ENCODE results near the gene IQCK.
"Not testable (repeated sequence)": the region's sequence is repeated elsewhere in the genome, so short reads cannot be mapped to it uniquely, and the experiment has no call there.

IQCK gene

DNA sequence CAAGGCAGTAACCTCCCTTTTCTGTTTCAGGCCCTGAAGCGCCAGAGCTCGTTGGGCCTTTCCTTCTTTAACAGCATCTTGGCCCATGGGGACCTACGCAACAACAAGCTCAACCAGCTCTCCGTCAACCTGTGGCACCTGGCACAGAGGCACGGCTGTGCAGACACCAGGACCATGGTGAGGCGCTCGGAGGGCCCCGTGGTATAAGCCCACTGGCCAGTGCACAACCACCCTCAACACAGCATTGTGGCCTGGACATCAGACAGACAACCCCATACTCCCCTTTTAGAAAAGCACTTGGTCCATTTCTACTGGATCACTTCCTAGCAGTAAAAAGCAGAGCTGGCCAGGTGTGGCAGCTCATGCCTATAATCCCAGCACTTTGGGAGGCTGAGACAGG lies 18.6 kb upstream of the IQCK start:
- no peak for DNase-seq (ENCODE audit: low read depth in 2 of 2)

DNA sequence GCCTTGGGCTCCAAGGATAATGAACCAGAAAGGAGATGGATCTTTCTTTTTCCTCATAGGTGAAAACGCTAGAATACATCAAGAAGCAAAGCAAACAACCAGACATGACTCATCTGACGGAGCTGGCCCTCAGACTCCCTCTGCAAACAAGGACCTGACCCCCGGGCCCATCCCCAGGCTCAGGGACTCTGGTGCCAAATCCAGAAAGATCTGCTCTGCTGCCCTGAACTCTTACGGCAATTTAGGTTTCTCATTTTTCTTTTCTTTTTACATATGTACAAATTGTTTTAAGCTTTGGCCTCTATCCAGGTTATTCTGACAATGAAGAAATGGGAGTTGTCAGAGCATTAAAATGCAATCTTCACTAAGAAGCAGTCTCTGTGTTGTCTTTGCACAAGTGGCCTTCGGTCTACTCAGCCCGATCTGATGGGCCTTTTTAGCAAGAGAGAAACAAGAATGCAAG lies 17.7 kb upstream of the IQCK start:
- no peak for DNase-seq (ENCODE audit: low read depth in 2 of 2)

DNA sequence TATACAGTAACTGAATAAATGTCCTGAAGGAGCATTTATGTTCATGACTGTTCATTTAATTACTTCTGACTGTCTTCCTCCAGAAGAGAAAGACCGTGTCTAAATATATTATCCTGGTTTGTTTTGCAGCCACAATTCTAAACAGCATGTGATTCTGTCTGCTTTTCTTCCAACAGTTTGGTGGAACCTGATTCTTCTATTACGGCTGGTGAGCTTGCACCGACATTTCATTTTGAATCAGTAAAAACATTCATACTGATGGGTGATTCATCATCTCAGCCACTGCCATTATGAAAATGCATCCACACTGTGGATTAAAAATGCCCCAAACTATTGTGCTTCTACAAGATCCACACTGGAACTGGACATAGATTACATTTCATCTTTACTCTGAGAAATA lies 17.0 kb upstream of the IQCK start:
- DNase-seq (ENCODE audit: low read depth in 2 of 2): no peak

DNA sequence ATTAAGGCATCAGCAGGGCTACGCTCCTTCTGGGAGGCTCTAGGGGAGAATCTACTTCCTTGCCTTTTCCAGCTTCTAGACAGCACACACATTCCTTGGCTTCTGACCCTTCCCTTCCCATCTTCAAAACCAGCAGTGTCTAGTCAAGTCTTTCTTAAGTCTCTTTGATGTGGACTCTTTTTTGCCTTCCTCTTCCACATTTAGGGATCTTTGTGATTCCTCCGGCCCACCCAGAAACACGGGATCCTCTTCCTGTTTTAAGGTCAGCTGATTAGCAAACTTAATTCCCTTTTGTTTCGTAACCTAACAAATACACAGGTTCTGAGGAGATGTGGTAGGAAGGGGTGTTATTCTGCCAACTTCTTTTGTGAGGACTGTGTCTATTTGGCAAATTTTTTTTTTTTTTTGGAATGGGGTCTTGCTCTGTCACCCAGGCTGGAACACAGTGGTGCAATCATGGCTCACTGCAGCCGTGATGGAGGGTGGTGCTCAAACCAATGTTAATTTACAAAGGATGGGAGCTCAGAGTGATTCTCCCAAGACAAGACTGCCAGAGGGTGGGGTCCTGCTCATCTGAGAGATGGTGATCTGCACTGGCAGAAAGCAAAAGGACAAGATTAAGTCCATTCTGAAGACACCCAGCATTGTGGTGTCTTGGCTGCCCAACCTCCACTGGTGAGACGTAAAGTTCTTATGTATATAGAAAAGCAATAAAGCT lies 14.7 kb upstream of the IQCK start:
- DNase-seq (ENCODE audit: low read depth in 2 of 2): no peak

DNA sequence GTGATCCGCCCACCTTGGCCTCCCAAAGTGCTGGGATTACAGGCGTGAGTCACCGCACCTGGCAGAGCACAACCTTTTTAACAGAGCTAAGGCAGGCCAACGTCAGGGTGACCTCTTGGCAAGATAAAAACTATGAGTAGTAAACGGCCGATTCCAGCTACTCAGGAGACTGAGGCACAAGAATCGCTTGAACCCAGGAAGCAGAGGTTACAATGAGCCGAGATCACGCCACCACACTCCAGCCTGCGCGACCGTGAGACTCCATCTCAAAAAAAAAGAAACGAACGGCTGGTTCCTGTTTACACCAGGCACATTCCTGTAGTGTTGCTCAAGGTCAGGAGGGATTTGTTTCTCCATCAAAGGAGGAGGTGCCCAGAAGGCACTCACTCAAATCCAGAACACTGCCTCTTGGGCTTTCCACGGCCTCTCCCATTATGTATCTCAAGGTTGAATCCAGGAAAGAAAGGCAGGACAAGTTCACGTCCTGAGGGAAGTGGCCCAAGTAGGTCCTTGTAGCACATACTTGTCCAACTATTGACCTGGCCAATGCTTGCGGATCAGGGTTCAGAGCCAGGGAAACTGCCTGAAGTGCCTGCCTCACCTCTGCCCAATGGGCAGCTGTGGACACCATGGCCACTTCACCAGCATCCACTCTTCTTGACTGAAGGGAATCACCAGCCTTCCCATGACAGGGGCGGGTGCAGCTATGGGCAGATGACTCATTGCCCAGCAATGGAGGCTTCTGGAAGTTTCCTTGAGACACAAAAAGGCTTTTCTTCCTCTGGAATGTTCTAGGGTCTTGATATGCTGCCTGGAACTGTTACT lies 13.5 kb upstream of the IQCK start:
- DNase-seq (ENCODE audit: low read depth in 2 of 2): no peak

DNA sequence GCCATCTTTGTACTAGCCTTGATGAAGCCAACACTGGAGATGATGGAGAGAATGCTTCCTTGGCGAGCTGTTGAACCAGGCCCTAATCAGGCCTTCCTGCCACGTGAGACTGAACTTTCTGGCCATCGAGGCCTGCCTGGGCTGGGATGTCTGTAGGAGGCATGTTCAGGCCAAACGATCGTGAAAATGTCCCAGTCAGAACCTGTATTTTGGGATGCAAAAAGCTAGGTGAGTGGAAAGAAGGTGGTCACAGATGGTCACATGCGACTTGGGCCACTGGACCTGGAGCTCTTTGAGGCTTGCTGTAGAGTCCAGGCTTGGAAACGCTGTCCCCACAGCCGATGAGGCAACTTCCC lies 12.9 kb upstream of the IQCK start:
- no peak for DNase-seq (ENCODE audit: low read depth in 2 of 2)

DNA sequence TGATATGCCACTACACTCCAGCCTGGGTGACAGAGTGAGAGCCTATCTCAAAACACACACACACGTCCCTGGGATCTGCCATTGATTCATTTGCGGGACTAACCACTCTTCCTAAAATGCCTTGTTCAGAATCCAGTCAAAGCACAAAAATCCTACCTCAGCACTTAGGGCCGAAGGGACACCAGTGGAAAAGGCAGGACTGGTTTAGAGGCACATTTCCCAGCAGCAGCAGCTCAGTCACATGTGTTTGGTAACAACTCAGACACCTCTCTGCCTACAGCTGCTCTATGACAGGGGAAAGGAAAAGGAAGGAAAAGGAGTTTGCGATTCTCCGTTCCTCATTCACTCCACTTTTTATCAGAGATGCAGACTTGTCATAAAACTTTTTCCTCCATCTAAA lies 12.2 kb upstream of the IQCK start:
- no peak for DNase-seq (ENCODE audit: low read depth in 2 of 2)

DNA sequence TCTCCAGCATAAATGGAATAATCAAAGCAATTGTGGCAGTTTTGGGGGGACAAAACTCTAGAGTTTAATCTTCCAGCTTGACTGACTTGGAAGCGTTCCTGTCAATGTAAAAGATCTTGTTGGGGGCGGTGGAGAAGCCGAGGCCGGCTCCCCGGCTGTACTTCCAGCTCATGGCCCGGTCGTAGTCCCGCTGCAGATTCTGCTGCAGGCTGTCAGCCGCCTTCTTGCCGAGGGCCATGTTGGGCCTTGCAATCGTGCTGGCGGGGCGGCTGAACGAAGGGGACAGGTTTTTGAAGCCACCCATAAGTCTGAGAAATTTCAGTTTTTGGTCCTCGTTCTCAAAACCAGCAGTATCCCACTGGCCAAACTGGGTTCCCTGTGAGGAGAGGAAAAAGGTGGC lies 11.2 kb upstream of the IQCK start:
- no peak for DNase-seq (ENCODE audit: low read depth in 2 of 2)

DNA sequence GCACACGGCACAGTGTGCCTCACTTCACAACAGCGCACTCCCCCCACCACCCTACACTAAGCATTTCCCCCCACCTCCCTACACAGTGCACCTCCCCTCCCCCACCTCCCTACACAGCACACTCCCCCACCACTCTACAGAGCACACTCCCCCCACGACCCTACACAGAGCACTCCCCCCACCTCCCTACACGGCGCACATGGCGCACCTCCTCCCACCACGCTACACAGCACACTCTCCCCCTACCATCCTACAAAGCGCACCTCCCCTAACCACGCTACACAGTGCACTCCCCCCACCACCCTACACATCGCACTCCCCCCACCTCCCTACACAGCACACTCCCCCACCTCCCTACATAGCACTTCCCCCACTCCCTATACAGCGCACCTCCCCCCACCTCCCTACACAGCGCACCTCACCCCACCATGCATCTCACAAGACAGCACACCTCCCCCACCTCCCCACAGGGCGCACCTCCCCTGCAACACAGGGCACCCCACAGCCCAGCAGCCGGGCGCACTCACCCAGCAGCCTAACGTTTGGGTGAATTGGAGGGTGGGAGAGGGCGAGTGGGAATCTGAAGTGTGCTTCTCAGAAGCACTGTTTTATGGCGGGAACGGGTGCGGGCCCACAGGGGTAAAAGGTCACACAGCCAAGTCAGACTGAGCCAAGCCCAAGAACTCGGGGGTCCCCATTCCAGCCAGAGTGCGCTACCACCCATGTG lies 10.3 kb upstream of the IQCK start:
- no peak for DNase-seq (ENCODE audit: low read depth in 2 of 2)

DNA sequence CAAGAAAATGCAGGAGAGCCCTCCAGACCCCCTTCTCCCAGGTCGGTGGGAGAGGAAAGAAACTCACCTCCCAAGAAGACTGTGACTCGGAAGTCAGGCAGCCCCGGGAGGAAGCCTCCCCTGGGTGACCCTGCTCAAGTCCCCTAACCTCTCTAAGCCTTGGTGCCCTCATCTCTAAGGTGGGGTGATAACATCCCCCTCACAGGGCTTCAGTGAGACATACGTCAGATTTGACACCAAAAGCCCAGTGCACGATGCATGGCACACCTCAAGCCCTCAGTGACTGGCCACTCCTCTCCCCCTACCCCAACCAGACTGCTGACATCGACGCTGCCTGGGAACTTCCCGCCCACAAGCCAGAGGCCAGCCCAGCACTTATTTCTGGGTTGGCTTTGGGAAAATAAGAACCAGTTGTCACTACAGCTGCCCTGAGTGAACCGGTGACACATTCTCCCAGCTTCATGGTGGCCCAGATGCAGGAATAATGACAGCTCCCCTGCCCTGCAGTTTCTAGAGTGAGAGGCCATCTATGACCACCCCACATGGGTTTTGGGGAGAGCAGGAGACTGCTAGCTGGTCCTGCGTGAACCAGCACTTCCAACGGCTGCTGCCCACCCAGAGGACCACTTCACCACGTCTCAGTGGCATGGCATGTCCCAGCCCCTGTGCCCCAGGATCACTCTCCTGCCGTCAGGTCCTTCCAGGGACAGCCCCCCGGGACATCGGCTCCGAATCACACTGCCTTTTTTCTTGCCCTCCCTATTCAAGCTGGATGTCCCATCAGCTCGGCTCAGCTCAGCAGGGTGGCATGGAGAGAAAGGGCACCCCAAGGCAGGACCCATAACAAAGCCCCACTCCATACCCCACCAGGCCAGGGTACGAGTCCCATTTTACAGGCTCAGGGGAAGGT lies 9.5 kb upstream of the IQCK start:
- DNase-seq (ENCODE audit: low read depth in 2 of 2): no peak

DNA sequence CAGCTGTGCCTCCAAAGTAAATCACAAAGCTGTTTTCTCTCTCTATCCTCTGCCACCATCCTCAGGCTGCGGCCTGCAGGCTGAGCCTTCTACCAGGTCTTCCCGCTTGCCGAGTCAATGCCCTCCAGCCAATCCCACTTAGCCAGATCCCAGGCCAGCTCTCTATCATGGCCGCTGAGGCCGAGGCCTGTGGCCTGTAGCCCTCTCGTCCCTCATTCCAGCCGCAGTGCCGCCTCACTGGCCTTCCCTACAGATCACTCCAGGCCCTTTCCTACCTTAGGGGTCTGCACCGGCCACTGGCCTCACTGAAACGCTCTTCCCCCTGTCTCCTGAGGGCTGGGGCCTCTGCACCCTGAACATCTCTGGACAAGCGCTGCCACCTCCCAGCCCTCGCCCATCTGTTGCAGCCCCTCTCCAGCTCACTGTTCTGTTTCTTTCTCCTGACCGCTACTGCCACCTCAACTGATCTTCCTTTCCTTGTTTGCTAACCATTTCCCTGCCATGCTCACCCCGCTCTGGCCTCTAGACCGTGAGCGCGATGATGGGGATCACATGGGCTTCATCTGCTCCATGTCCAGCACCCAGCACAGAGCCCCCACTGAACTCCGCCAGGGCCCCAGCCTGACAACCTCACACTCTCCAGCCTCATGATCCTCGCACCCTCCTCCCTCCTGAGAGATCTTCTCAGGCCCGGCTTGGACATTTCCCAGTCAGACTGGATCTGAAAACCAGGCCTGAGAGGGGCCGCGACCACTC lies 8.5 kb upstream of the IQCK start:
- no peak for DNase-seq (ENCODE audit: low read depth in 2 of 2)

DNA sequence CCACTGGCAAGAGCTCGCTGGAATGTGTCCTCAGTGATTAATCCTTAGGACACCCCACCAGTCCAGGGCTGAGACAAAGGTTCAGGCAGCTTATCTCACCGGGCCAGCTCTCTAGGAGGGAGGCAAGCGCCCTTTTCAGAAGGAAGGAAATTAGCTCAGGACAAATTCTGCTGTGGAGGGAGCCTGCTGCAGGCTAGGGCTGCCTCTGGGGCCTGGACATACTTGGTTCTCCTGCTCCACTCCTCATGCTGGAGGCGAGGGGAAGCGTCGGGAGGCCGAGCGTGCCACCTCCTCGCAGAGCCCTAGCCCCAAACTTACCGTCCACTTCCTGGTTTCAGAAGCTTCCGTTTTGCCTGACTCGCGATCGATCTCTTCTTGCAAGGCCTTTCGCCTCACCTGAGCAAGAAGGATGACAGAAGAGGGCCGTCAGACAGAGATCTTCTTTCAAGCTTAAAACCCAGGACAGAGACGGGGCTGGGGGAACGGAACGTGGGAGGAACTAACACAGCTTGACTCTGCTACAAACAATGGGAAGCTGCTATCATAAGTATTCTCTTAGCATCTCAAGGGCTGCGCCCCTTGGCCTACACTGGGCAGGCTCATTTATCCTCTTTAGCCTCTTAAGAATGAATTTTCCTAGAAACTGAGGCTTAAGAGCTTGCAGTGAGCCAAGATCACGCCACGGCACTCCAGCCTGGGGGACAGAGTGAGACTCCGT lies 7.7 kb upstream of the IQCK start:
- no peak for DNase-seq (ENCODE audit: low read depth in 2 of 2)

DNA sequence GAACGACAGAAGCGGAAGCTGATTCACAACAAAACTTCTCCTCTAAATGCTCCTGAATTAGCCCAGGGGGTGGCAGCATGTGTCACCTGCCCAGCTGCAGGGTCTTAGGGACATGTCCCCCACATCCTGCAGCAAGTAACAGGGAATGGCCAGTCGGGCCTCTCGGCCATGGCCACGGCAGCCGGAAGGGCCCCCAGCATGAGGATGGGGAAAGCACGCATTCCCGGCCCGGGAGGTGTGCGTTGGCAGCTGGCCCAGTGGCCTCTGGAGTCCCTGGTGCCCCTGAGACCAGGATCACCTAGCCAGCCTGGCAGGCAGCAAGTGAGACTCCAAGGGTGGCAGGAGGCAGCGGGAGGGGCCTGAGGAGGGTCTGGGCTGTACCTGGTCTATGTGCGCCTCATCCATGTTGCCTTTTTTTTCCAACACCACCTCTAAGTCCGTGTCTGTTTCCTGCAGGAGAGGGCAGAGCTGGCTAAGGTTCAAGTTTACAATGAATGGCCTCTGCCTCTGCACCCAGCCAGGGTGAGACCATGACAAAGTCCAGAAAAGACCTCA lies 7.0 kb upstream of the IQCK start:
- no peak for DNase-seq (ENCODE audit: low read depth in 2 of 2)

DNA sequence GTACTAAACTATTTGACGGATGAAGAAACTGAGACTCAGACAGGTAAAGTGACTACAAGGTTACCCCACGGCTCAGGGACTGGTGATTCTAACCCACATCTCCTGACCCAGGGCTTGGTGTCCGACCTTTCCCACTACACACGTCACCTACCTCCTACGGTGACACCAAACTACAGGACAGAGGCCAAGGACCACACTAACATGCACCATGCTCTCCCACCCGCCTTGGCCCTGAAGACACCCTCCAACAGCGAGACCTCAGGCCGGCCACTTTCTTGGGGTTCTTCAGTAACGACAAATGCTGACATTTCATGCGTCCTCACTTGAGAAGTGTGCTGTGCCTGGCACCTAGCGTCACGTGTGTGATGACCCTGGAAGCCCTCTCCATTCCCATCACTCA lies 6.4 kb upstream of the IQCK start:
- DNase-seq (ENCODE audit: low read depth in 2 of 2): no peak

DNA sequence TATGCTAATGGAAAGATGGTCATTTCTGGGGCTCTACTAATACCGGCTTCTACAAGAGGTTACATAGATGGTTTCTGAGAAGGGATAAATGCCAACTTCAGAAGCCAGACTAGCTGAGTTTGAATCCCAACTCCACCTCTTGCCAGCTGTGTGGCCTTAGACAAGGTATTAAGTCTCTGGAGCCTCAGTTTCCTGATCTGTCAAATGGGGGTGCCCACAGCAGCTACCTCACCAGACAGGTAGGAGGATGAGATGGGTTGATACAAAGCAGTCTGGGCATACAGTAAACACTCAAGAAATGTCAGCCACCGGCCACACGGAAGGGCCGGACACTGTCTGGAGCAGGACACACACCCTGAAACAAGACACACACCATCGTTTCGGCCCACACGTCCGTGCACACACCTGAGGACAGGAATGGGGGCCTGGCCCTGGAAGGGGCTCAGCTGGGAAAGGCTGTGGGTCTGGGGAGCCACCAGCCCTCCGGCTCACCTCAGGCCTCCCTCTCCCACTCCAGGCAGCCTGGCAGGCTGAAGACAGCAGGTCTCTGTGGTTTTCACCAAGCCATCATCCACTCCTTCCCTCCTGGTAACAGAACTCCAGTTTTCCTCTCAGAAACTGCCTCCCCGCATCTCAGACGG lies 5.5 kb upstream of the IQCK start:
- DNase-seq (ENCODE audit: low read depth in 2 of 2): no peak

DNA sequence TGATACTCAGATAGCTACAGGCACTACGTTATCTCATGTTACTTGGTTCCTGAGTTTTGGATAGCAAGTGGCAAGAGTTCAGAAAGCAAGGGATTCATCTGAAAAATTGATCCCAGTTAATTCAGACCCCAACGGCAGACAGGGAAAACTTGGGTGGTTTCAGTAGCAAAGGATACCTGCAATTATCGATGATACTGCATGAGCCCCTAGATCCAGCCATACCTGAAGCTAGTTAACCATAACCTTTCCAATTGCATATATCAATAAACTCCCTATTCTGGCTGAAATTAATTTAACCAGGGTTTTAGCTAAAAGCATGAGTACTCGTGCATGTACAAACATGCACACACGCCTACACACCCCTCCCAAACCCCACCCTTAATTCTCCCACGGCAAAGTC lies 4.4 kb upstream of the IQCK start:
- DNase-seq (ENCODE audit: low read depth in 2 of 2): no peak

DNA sequence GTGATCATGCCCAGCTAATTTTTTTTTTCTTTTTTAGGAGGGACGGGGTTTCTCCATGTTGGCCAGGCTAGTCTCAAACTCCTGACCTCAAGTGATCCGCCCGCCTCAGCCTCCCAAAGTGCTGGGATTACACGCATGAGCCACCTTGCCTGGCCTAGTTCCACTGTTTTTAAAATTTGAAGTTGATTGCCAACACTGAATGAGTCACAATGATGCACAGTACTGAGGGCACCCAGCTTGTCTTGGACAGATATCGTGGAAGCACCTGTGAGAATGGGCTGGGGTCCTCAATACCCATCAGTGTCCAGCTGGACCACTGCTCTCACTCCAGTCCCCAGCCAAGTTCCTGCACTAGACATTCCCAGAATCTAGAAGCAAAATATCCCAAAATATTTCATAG lies 2.5 kb upstream of the IQCK start:
- DNase-seq (ENCODE audit: low read depth in 2 of 2): no peak

DNA sequence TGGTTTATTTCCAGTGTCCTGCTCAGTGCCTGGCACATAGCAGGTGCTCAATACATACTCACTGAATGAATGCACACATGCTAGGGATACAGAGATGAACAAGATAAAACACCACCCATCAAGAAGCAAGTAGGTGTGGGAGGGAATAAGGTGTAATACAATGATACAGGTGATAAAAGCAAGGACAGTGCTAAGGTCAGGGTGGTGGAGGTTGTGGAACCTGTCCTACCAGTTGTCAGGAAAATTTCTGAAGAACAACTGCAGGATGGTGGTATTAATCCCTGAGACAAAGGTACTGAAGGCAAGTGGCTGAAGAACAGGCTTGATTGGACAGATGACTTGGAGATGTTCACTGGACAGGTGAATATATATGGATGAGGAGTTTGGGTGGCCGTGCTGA lies 1.9 kb upstream of the IQCK start:
- DNase-seq (ENCODE audit: low read depth in 2 of 2): no peak

DNA sequence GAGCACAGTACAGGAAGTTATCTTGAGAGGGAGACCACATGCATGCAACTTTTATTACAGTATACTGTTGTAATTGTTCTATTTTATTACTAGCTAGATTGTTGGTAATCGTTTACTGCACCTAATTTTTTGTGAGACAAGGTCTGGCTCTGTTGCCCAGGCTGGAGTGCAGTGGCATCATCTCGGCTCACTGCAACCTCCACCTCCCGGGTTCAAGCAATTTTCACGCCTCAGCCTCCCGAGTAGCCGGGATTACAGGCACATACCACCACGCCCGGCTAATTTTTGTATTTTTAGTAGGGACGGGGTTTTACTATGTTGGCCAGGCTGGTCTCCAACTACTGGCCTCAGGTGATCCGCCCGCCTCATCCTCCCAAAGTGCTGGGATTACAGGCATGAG lies 1.3 kb upstream of the IQCK start:
- DNase-seq (ENCODE audit: low read depth in 2 of 2): not testable (repeated sequence)

DNA sequence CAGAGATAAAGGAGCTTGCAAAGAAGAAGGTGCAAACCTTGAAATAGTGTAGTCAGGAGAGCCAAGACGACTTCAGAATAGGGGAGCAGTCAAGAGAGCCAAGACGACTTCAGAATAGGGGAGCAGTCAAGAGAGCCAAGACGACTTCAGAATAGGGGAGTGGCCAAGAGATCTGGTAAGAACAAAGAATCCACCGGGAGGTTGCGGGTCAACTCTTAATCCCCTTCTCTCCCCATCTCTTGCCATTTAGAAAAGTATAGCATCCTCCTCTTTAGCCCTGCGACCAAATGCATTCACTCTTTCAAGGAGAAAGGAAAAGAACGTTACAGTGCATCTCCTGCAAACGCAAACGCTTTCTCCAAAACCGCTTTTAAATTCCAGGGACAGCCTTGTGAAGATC lies 757 bp upstream of the IQCK start:
- no peak for DNase-seq (ENCODE audit: low read depth in 2 of 2)

Data from stimulated activated CD4-positive, alpha-beta T cell treated with anti-CD3 and anti-CD28 coated beads, Interleukin-4, amount 100 ng/mL, for 48 hours (primary cell).